AG09319 (cell line): Measurements from ENCODE around the gene STK24.

ENCODE experiments used
- DNase-seq: peaks from one replicate; pipeline ENCODE4 v3.0.0-alpha.2; 2010; ENCODE audit warnings: low read depth; ENCODE audit errors: extremely low read depth
- CTCF ChIP-seq: IDR thresholded peaks from 2 replicates; pipeline ENCODE4 v1.5.1; 2011; ENCODE audit warnings: low read depth, mild to moderate bottlenecking, inconsistent platforms, low read length, moderate library complexity

STK24 gene

GRCh38 chr13:98411013-98411412, 165.9 kb downstream of the STK24 start:
- no peak for TF ChIP-seq CTCF
- DNase-seq = no peak

- DNase-seq = no peak
- TF ChIP-seq CTCF = no peak
Observed at GRCh38 chr13:98410612-98411011, 166.3 kb downstream of the STK24 start.

- no peak for TF ChIP-seq CTCF
- DNase-seq = no peak
Observed at GRCh38 chr13:98409281-98409680, 167.6 kb downstream of the STK24 start.

GRCh38 chr13:98407575-98407974, 169.3 kb downstream of the STK24 start:
- TF ChIP-seq CTCF = no peak
- DNase-seq = no peak

- no peak for DNase-seq
- TF ChIP-seq CTCF = no peak
Observed at GRCh38 chr13:98406971-98407370, 169.9 kb downstream of the STK24 start.

GRCh38 chr13:98406427-98406826, 170.5 kb downstream of the STK24 start:
- TF ChIP-seq CTCF = no peak
- DNase-seq = no peak

- no peak for TF ChIP-seq CTCF
- no peak for DNase-seq
Observed at GRCh38 chr13:98405690-98406344, 171.1 kb downstream of the STK24 start.
